SK-N-MC (cell line): Measurements from ENCODE around the gene TECPR2.

Experiments
- EZH2 ChIP-seq: fragments of 200-600 bp; sonication (generic); IDR thresholded peaks from one replicate; pipeline ENCODE4 v1.6.1; 2017; ENCODE audit warnings: antibody characterized with exemption
- POLR2AphosphoS5 ChIP-seq: IDR thresholded peaks from 2 replicates; pipeline ENCODE4 v1.6.1; 2012; ENCODE audit warnings: mild to moderate bottlenecking, low read depth, low read length, borderline replicate concordance

DNA sequence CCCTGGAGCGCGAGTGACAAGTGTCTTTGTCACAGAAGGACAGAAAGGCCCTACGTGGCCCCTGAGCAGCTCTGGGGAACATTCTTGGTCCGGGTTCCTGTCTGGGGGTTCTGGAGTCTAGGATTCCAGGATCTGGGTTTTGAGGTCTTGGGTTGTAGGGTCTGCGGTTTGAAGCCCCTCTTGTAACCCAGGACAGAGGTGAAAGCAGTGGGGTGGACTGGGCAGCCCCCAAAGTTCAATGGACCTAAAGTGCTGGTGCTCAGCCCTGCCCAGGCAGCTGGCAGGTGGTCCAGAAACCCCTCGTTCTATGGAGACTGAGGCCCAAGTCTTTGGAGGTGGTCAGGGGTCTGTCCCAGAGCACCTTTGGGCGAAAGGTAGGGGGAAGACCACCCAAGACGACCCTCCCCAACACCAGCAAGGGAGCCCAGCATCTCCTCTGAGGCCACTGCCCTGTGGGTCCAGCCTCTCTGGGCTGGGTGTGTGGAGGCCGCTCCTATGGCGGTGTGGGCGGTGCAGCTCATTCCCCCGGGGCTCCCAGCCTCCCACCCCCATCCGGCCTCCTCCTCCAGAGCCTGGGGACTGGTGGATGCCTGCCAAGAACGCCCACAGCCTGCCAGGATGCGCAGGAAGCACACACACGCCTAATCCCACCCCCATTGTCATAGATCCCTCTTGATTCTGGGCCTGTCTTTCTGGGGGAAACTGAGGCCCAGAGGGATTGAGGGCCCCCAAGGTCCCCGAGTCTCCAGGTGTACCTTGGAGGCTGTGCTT lies 177.0 kb downstream of the TECPR2 start:
- TF ChIP-seq POLR2AphosphoS5 (no peak; the same call in none of the 2 replicates), EZH2 (no peak)
